GM12891 (cell line): ENCODE data around the gene CSNK1G1.
"Not testable (repeated sequence)": the region's sequence is repeated elsewhere in the genome, so short reads cannot be mapped to it uniquely, and the experiment has no call there.

Source experiments
- DNase-seq: peaks from one replicate; pipeline ENCODE4 v3.0.0; 2011; ENCODE audit warnings: low spot score; ENCODE audit not compliant: insufficient read length
- FAIRE-seq: peaks from 2 replicates; lab custom pipeline; 2011; peaks lifted over from hg19 to GRCh38; lab: Jason Lieb, UNC
- PAX5 ChIP-seq: IDR thresholded peaks from 2 replicates; pipeline ENCODE4 v1.6.1; 2011; ENCODE audit warnings: low read length, moderate library complexity, mild to moderate bottlenecking; ENCODE audit not compliant: insufficient read depth, severe bottlenecking
- POLR2A ChIP-seq: IDR thresholded peaks from 2 replicates; pipeline ENCODE4 v1.6.1; 2011; ENCODE audit warnings: low read depth, low read length, control low read depth
- POLR2AphosphoS5 ChIP-seq: IDR thresholded peaks from 2 replicates; pipeline ENCODE4 v1.6.1; 2011; ENCODE audit warnings: low read depth, low read length, control low read depth
- POU2F2 ChIP-seq: IDR thresholded peaks from 2 replicates; pipeline ENCODE4 v1.6.1; 2011; ENCODE audit warnings: low read depth, mild to moderate bottlenecking, control low read depth, low read length, moderate library complexity
- SPI1 ChIP-seq: IDR thresholded peaks from 2 replicates; pipeline ENCODE4 v1.6.1; 2011; ENCODE audit warnings: low read depth, low read length, control low read depth
- TAF1 ChIP-seq: IDR thresholded peaks from 2 replicates; pipeline ENCODE4 v1.6.1; 2011; ENCODE audit warnings: low read depth, low read length, control low read depth

Gene CSNK1G1

DNA sequence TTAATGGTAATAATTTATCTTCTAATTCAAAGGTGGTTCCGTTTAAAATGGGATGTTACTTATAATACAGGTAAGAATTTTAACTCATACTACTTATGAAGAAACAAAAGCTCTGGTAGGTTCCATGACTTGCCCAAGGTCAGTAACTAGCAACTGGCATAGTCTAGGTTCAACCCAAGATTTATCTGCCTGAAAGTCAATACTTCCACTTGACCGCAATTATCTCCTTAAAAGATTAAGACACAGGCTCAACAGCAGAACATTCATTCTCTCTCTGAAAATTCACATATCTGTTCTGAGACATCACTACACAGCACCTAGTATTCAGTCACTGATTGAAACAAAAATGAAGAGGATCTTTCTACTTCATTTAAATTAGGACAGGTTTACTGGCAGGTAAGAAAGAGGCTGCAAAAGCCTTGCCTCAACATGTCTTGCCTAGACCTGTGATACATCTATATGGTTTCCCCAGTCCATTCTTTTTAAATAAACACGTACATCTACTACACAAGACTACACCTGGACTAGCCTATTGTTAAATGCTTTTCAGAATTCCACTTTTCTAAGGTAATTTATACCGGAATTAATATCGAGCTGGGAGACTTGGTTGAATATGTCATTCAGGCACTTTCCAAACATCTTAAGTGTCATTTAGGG lies 1.2 kb downstream of the CSNK1G1 start:
- FAIRE-seq (no peak), DNase-seq (no peak)

DNA sequence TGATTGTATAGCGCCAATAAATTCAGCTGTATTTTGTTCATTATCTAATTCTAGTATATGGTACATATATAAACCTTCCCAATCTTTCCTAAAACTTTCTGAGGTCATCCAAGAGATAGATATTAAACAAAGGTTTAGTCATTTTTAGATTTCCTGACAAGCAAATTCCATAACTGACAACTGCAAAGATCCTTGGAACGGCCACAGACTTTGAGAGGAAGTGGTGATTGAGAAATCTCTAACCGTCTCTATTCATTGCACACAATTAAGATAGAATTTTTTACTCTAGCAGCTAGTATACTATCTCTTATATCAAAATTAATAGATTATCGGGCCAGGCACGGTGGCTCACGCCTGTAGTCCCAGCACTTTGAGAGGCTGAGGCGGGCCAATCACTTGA lies 4.7 kb downstream of the CSNK1G1 start:
- no peak for FAIRE-seq
- TF ChIP-seq TAF1 = no peak
- TF ChIP-seq POU2F2 = no peak
- TF ChIP-seq SPI1 = no peak
- no peak for TF ChIP-seq POLR2A
- no peak for TF ChIP-seq PAX5
- no peak for TF ChIP-seq POLR2AphosphoS5
- DNase-seq = no peak

More for the DNA sequence above, 1.2 kb downstream of the CSNK1G1 start:
- TF ChIP-seq SPI1 = no peak
- TF ChIP-seq POLR2A = no peak
- no peak for TF ChIP-seq POU2F2
- no peak for TF ChIP-seq TAF1
- no peak for TF ChIP-seq PAX5
- no peak for TF ChIP-seq POLR2AphosphoS5

DNA sequence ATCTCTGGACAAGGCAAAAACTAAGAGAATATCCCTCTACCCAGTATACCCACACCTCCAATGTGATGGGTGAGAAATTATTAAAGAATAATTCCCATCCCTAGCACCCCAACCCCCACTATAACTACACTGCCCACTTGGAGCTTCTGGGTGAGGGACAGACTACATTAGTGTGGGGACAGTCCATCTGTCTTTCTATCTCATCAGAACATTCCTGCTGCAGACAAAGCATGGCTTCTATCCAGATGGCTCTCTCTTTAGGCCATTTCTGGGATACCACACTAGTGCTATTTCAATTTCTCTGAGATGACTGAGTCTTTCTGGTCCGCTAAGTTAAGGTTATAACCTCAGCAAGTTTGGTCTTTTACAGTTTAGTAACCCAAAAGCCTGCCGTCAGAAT lies 6.6 kb downstream of the CSNK1G1 start:
- FAIRE-seq (no peak), DNase-seq (no peak)
- TF ChIP-seq POLR2AphosphoS5 (no peak), TAF1 (no peak), PAX5 (no peak), POU2F2 (no peak), SPI1 (no peak), POLR2A (no peak)

DNA sequence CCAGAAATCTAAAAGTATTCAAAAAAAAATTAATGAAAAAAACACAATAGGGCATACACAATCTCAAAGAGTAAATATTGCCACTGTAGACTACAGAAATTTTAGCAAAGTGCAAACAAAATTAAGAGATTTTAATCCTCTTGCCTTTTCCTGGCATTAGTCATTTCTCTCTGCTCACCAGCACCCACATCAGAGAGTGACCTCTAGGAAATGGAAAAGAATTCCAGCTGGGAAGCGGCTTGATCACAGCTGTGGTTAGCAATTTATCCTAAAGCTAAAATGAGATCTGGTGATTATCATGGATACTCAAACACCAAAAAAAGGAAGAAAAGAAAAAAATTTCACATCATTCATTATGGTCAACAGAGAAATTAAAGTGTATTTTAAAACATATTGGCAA lies 7.5 kb downstream of the CSNK1G1 start:
- FAIRE-seq (no peak), DNase-seq (no peak)
- TF ChIP-seq TAF1 (no peak), POU2F2 (no peak), SPI1 (no peak), PAX5 (no peak), POLR2A (no peak), POLR2AphosphoS5 (no peak)

DNA sequence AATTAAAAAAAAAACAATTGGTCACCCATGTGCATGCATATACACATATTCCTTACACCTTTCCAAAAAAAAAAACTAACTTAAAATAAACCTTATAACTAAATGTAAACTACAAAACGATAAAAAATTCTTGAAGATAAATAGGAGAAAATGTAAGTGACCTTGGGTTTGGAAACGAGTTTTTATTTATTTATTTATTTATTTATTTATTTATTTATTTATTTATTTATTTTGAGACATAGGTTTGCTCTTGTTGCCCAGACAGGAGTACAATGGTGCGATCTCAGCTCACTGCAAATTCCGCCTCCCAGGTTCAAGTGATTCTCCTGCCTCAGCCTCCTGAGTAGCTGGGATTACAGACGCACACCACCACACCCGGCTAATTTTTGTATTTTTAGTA lies 9.7 kb downstream of the CSNK1G1 start:
- not testable (repeated sequence) for FAIRE-seq, DNase-seq

DNA sequence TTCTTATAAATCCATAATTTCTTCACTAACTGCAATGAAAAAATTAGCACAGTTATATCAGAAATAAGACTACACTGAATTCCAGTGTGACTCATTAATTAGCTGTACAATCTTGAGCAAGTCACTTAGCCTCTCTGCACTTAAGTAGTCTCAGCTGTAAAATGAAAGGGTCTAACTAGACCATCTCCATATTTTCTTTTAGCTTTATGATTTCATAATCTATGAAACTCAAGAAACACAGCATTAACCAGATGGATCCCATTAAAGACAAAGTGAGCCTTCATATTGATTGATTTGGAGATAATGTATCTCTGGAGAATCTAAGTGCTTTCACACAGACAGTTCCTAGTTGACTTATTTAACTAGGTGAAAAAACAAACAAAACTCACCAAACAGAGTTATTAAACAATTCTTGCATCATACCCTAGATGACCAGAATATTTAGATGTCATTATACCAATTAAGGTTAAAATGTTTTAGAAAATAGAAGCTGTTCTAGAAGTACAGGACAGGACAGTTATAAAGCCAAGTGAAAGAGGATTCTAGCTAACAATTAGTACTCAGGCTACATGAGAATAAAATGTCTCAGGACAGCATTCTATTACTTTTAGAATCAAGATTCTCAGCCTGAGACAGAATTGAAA lies 11.2 kb downstream of the CSNK1G1 start:
- no peak for TF ChIP-seq TAF1
- no peak for TF ChIP-seq PAX5
- no peak for TF ChIP-seq POU2F2
- TF ChIP-seq POLR2A = no peak
- TF ChIP-seq SPI1 = no peak
- no peak for TF ChIP-seq POLR2AphosphoS5
- no peak for FAIRE-seq

DNA sequence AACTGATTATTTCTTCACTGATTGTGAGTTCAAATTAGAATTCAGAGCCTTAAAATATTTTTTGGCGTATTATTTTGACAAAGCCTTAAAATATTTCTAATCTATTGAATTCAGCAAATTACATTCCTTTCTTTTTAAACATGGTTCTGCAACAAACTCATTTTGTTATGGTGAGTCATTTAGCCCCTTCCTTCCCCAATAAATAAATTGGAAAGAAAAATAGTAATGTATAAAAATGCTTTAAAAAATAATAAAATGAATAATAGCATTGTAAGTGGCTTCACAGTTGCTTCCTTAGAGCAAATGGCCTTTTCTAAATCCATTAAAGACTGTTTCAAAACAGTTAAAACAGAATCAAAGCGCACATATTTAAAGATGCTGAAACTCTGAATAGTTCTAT lies 12.1 kb downstream of the CSNK1G1 start:
- TF ChIP-seq POLR2AphosphoS5 (no peak), PAX5 (no peak), POU2F2 (no peak)
- FAIRE-seq (no peak), DNase-seq (no peak)

More for the DNA sequence above, 11.2 kb downstream of the CSNK1G1 start:
- no peak for DNase-seq

DNA sequence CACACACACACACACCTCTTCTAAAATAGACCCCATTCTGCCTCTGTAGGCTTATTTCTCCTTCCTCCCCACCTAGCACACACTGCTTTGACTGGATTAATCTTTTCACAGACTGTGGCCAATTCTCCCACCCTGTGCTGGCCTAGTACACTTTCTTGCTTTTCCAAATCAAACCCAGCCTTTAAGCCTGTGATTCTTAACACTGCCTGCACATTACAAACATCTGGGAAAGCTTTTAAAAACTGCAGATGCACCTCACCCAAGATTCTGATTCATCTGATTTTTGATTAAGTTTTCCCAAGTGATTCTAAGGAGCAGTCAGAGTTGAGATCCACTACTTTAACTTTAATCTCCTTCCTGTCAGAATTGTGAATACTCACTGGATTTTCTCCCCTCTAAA lies 12.8 kb downstream of the CSNK1G1 start:
- TF ChIP-seq POLR2AphosphoS5 (no peak), POU2F2 (no peak), SPI1 (no peak), TAF1 (no peak), PAX5 (no peak), POLR2A (no peak)
- DNase-seq = no peak
- no peak for FAIRE-seq

DNA sequence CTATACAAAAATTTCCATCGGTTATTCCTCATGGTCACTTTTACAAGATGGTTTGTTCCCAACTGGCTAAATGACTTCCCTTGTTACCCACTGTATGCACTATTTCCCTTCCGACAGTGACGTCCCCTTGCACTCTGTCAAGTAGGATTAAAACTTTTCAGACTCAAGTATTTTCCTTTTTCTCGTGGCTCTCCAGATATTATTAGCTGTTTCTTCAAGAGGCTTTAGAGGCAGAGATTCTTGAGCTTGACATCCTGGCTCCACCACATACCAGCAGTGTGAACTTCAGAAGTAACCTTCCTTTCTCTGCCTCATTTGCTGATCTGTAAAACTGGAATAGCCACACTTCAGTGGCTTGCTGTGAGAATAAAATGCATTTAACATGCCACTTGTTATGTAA lies 14.0 kb downstream of the CSNK1G1 start:
- no peak for FAIRE-seq
- no peak for TF ChIP-seq POU2F2
- DNase-seq = no peak

DNA sequence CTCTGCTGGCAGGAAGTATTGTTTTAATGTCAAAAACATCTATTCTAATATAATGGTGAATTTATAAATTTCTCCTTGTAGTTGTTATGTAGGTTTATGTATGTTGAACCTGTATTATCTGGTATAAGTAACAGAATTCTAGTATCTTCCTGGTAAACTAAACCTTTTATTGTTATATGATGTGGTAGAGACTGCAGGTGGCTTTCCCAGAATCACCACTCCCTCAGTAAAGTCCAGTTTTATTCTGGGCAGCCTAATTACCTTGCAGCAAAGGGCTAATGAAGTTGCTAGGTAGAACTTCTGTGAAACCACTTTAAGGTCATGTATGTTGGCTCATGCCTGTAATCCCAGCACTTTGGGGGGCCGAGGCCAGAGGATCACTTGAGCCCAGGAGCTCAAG lies 15.6 kb downstream of the CSNK1G1 start:
- FAIRE-seq = no peak
- TF ChIP-seq SPI1 (no peak), POU2F2 (no peak), TAF1 (no peak), POLR2A (no peak), POLR2AphosphoS5 (no peak), PAX5 (no peak)
- DNase-seq = no peak

DNA sequence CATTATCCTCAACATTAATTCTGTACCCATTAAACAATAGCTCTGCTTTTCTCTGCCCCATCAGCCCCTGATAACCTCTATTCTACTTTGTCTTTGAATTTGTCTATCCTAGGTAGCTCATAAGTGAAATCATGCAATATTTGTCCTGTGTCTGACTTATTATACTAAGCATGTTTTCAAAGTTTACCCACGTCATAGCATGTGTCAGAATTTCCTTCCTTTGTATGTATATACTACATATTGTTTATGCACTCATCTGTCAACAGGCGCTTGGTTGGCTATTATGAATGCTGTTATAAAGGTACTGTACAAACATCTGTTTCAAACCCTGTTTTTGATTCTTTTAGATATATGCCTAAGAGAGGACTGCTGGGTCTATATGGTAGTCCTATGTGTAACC lies 18.2 kb downstream of the CSNK1G1 start:
- FAIRE-seq = no peak
- TF ChIP-seq PAX5 = no peak
- no peak for DNase-seq
